H1 (cell line): ENCODE measurements around the gene ZNF469. TPM values are rescaled to one million over a fixed set of nuclear protein-coding genes. Genes with fewer than 3 reads are reported as not detected.

Experiments used
- CEBPB ChIP-seq: IDR thresholded peaks from 2 replicates; pipeline ENCODE4 v1.6.1; 2012; ENCODE audit warnings: low read depth, low read length
- SP2 ChIP-seq: IDR thresholded peaks from 2 replicates; pipeline ENCODE4 v1.6.1; 2012; ENCODE audit warnings: mild to moderate bottlenecking, low read length, inconsistent platforms
- polyA plus RNA-seq, 7 experiments: library from polyadenylated mRNA; depleted of rRNA in 3 of 7; stranded (reverse) in 5 of 7; unstranded in 2 of 7; fragments of >200 nt in 5 of 7; fragments of 200-250 nt in 2 of 7; gene quantifications; 1 replicate in 5 of 7; 2 replicates in 1 of 7; 4 replicates in 1 of 7; pipeline versions ENCODE4 v1.2.1 to v1.2.3, GENCODE V29; 2011 to 2013; ENCODE audit warnings: missing spikeins in 2 of 7, mixed read lengths in 2 of 7
- total RNA-seq: library from RNA; stranded (reverse); fragmentation: NEBNext Ultra II Directional; extraction: Animal tissue kit (Norgen Biotek cat#: 25700); gene quantifications from 2 replicates; pipeline ENCODE4 v1.2.1, GENCODE V29; 2021
- TF ChIP-seq, protein P1 (sequence below): fragments of 300-600 bp; sonication (generic); IDR thresholded peaks from 2 replicates; pipeline ENCODE4 v1.7.1; 2012; ENCODE audit warnings: low read length, moderate library complexity, mild to moderate bottlenecking, inconsistent platforms; ENCODE audit not compliant: insufficient replicate concordance

The ZNF469 gene
- total and polyA plus RNA-seq, 2 of the 8 experiments (the other 6 are each of a cell fraction or from before 2014, with no cell fraction given) = 0.30 to 1.8 TPM

GRCh38 chr16:88432174-88432573 is 49.4 kb downstream of the ZNF469 start (continued):
- TF ChIP-seq, protein P1, sequence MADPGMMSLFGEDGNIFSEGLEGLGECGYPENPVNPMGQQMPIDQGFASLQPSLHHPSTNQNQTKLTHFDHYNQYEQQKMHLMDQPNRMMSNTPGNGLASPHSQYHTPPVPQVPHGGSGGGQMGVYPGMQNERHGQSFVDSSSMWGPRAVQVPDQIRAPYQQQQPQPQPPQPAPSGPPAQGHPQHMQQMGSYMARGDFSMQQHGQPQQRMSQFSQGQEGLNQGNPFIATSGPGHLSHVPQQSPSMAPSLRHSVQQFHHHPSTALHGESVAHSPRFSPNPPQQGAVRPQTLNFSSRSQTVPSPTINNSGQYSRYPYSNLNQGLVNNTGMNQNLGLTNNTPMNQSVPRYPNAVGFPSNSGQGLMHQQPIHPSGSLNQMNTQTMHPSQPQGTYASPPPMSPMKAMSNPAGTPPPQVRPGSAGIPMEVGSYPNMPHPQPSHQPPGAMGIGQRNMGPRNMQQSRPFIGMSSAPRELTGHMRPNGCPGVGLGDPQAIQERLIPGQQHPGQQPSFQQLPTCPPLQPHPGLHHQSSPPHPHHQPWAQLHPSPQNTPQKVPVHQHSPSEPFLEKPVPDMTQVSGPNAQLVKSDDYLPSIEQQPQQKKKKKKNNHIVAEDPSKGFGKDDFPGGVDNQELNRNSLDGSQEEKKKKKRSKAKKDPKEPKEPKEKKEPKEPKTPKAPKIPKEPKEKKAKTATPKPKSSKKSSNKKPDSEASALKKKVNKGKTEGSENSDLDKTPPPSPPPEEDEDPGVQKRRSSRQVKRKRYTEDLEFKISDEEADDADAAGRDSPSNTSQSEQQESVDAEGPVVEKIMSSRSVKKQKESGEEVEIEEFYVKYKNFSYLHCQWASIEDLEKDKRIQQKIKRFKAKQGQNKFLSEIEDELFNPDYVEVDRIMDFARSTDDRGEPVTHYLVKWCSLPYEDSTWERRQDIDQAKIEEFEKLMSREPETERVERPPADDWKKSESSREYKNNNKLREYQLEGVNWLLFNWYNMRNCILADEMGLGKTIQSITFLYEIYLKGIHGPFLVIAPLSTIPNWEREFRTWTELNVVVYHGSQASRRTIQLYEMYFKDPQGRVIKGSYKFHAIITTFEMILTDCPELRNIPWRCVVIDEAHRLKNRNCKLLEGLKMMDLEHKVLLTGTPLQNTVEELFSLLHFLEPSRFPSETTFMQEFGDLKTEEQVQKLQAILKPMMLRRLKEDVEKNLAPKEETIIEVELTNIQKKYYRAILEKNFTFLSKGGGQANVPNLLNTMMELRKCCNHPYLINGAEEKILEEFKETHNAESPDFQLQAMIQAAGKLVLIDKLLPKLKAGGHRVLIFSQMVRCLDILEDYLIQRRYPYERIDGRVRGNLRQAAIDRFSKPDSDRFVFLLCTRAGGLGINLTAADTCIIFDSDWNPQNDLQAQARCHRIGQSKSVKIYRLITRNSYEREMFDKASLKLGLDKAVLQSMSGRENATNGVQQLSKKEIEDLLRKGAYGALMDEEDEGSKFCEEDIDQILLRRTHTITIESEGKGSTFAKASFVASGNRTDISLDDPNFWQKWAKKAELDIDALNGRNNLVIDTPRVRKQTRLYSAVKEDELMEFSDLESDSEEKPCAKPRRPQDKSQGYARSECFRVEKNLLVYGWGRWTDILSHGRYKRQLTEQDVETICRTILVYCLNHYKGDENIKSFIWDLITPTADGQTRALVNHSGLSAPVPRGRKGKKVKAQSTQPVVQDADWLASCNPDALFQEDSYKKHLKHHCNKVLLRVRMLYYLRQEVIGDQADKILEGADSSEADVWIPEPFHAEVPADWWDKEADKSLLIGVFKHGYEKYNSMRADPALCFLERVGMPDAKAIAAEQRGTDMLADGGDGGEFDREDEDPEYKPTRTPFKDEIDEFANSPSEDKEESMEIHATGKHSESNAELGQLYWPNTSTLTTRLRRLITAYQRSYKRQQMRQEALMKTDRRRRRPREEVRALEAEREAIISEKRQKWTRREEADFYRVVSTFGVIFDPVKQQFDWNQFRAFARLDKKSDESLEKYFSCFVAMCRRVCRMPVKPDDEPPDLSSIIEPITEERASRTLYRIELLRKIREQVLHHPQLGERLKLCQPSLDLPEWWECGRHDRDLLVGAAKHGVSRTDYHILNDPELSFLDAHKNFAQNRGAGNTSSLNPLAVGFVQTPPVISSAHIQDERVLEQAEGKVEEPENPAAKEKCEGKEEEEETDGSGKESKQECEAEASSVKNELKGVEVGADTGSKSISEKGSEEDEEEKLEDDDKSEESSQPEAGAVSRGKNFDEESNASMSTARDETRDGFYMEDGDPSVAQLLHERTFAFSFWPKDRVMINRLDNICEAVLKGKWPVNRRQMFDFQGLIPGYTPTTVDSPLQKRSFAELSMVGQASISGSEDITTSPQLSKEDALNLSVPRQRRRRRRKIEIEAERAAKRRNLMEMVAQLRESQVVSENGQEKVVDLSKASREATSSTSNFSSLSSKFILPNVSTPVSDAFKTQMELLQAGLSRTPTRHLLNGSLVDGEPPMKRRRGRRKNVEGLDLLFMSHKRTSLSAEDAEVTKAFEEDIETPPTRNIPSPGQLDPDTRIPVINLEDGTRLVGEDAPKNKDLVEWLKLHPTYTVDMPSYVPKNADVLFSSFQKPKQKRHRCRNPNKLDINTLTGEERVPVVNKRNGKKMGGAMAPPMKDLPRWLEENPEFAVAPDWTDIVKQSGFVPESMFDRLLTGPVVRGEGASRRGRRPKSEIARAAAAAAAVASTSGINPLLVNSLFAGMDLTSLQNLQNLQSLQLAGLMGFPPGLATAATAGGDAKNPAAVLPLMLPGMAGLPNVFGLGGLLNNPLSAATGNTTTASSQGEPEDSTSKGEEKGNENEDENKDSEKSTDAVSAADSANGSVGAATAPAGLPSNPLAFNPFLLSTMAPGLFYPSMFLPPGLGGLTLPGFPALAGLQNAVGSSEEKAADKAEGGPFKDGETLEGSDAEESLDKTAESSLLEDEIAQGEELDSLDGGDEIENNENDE = no peak
- no peak for TF ChIP-seq SP2
- TF ChIP-seq CEBPB = no peak
- TF ChIP-seq, all 59 proteins: peak for 0
